ENCODE results near the gene PPP1R26. TPM values are rescaled to one million over a fixed set of nuclear protein-coding genes. Genes with fewer than 3 reads are reported as not detected.

The PPP1R26 gene
- total and polyA plus RNA-seq, 9 of the 15 experiments (the other 6 are each of a cell fraction or from before 2014, with no cell fraction given), result 0.77 to 26.8 (median 9.3) TPM

DNA sequence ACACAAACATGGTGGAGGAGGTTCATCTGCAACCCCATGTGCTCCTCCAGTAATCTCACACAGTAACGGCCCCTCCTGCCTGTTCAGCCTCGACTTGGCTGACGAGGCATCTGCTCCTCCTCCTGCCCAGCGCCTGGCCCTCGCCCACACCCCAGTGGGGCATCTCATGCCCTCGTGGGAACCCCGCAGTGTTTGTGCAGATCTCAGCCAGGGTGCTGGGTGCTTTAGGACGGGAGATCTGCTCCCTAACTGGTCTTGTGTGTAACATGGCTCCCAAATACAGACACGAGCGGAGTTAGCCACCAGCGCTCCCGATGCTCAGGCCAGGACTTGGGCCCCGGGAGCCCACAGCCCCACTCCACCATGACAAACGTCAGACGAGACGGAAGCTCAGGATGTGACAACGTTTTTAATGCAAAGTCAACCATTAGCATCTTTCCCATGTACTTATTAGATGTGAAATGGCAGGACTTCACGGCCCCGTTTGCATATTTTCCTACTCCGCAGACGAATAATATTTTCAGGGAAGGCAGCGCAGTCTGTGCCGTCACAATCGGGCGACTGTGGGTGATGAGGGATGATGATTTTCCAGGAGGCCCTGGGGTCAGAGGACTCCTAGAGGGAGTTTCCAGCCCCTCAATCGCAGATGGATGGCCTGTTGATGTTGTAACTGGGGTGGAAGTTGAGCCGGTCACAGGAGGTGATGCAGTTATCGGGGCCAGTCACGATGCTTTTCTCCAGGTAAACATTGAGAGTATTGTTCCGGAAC is 15.4 kb downstream of the PPP1R26 start:
- ATAC-seq, result no peak
- H3K79me2 ChIP-seq (ENCODE audit: control insufficient read depth, insufficient read depth, low read length), result no peaks in the 10 kb centered on the region
- DNase-seq (ENCODE audit: extremely low read depth in 1 of 4, low spot score in 3 of 4), result no peak
- no peaks in the 10 kb centered on the region for H3K27me3 ChIP-seq (ENCODE audit: control insufficient read depth in 2 of 2, insufficient read depth in 2 of 2, low read length in 2 of 2)
- no peak overlapping the region; the same call in 2 of the 3 replicates for H3K27ac ChIP-seq (ENCODE audit: extremely low read depth, low read depth, low read length)
- no peaks in the 10 kb centered on the region for H3K36me3 ChIP-seq (ENCODE audit: control insufficient read depth, insufficient read depth, low read length)
- POLR2A ChIA-PET, result no interaction called here
- intact Hi-C loops (cut with micrococcal nuclease) (no loop called here), in situ Hi-C loops (cut with MboI) (no loop called here)
- WGBS (ENCODE audit: insufficient coverage, low coverage, missing lambda C conversion rate), result 58% methylated on average over 30 of the region's 30 CpGs
- peak overlapping the region in 1 of 2 experiments; percentile 31; a peak in 1 of 4 replicates for H3K9ac ChIP-seq (ENCODE audit: insufficient read depth in 1 of 2, low read depth in 2 of 2, low read length in 2 of 2)
- no peak overlapping the region for H2AFZ ChIP-seq (ENCODE audit: low read depth, low read length)
- TF ChIP-seq, protein P1, sequence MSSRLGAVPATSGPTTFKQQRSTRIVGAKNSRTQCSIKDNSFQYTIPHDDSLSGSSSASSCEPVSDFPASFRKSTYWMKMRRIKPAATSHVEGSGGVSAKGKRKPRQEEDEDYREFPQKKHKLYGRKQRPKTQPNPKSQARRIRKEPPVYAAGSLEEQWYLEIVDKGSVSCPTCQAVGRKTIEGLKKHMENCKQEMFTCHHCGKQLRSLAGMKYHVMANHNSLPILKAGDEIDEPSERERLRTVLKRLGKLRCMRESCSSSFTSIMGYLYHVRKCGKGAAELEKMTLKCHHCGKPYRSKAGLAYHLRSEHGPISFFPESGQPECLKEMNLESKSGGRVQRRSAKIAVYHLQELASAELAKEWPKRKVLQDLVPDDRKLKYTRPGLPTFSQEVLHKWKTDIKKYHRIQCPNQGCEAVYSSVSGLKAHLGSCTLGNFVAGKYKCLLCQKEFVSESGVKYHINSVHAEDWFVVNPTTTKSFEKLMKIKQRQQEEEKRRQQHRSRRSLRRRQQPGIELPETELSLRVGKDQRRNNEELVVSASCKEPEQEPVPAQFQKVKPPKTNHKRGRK (tag; IDR thresholded peaks at IDR 0.05), result no peak
- TF ChIP-seq ZNF644 (tag; IDR thresholded peaks at IDR 0.05; ENCODE audit: low read depth), result no peak
- no peak for TF ChIP-seq ZNF76 (CRISPR knock-in tag; IDR thresholded peaks at IDR 0.05; ENCODE audit: borderline replicate concordance)
- no peak for TF ChIP-seq ELF1 (tag; IDR thresholded peaks at IDR 0.05)
- no peak overlapping the region for H3K4me2 ChIP-seq (ENCODE audit: insufficient read depth, low read length)
- peaks cover 0 to 24% of the 10 kb centered on the region in 2 experiments; a peak in 3 of 5 replicates for H3K4me1 ChIP-seq (replicated peaks in 1 of 2; ENCODE audit: control insufficient read depth in 2 of 2, insufficient read depth in 2 of 2, low read length in 2 of 2)
- H4K20me1 ChIP-seq (replicated peaks; ENCODE audit: control insufficient read depth, insufficient read depth, low read length), result no peaks in the 10 kb centered on the region
- no peak for FAIRE-seq
- no peak overlapping the region for H3K4me3 ChIP-seq
- no peaks in the 10 kb centered on the region for H3K9me3 ChIP-seq (replicated peaks; ENCODE audit: control insufficient read depth, insufficient read depth, low read depth, low read length)
- H3K9me1 ChIP-seq (ENCODE audit: control insufficient read depth, insufficient read depth, low read length), result no peaks in the 10 kb centered on the region
- CTCF ChIA-PET (ENCODE audit: low intra/inter-chr PET ratio), result no interaction called here
- no TSS peak for BruUV-seq (replicated peaks)

Measured in K562 (cell line).